ENCODE data around the gene MAGI2. TPM values are rescaled to one million over a fixed set of nuclear protein-coding genes. Genes with fewer than 3 reads are reported as not detected.

The MAGI2 gene
- total RNA-seq, 1 experiment from 2014 or later = 14.3 TPM

GRCh38 chr7:79489371-79489770, 35.9 kb upstream of the MAGI2 start:
- Histone ChIP-seq H4K20me1 (ENCODE audit: control insufficient read depth, insufficient read depth, insufficient read length) (no peaks in the 10 kb centered on the region), H3K4me2 (ENCODE audit: insufficient read depth, insufficient read length, low read length) (no peak overlapping the region), H3K23ac (ENCODE audit: insufficient read length, low read depth, low read length) (no peak overlapping the region), H2AK5ac (ENCODE audit: insufficient read length, low read length) (no peak overlapping the region), H3K18ac (ENCODE audit: insufficient read length, low read depth, low read length) (no peak overlapping the region), H2AFZ (ENCODE audit: low read length) (no peak overlapping the region), H2BK120ac (ENCODE audit: low read depth, low read length, poor library complexity, severe bottlenecking) (no peak overlapping the region), H2BK20ac (ENCODE audit: low read depth, low read length, poor library complexity, severe bottlenecking) (no peak overlapping the region), H3T11ph (ENCODE audit: low read length) (no peak overlapping the region), H3K4me1 (ENCODE audit: insufficient read depth, low read length) (no peaks in the 10 kb centered on the region), H3K14ac (ENCODE audit: insufficient read depth, low read length) (no peak overlapping the region), H3K23me2 (ENCODE audit: insufficient read length, low read depth, low read length, poor library complexity, severe bottlenecking) (no peaks in the 10 kb centered on the region), H3K79me1 (ENCODE audit: insufficient read depth, low read depth, low read length, poor library complexity, severe bottlenecking) (no peaks in the 10 kb centered on the region), H2BK15ac (ENCODE audit: low read depth, low read length) (no peak overlapping the region), H2BK5ac (ENCODE audit: insufficient read length, low read length) (no peak overlapping the region), H3K4ac (ENCODE audit: low read depth, low read length) (no peak overlapping the region), H3K79me2 (ENCODE audit: insufficient read depth, low read length) (no peaks in the 10 kb centered on the region), H3K27me3 (ENCODE audit: insufficient read depth, low read length) (no peaks in the 10 kb centered on the region), H3K9ac (ENCODE audit: extremely low read depth, insufficient read length, low read length) (no peak overlapping the region), H3K56ac (ENCODE audit: insufficient read length, low read depth, low read length) (no peak overlapping the region), H4K91ac (ENCODE audit: insufficient read length, low read depth, low read length) (no peak overlapping the region), H4K8ac (replicated peaks; ENCODE audit: insufficient read length, low read depth, low read length) (no peak overlapping the region), H3K9me3 (ENCODE audit: control insufficient read depth, low read depth, low read length) (no peaks in the 10 kb centered on the region), H3K27ac (ENCODE audit: insufficient read length, low read depth, low read length) (no peak overlapping the region), H4K5ac (ENCODE audit: insufficient read length, low read depth, low read length) (no peak overlapping the region), H2BK12ac (ENCODE audit: insufficient read length, low read depth, low read length) (no peak overlapping the region)
- no peaks in the 10 kb centered on the region for H3K9me3 Mint-ChIP-seq
- TF ChIP-seq CTCF (conservative IDR thresholded peaks at IDR 0.05) = no peak
- peaks cover 3% of the 10 kb centered on the region for H3K27me3 Mint-ChIP-seq (ENCODE audit: low read depth)
- no peaks in the 10 kb centered on the region for H3K4me1 Mint-ChIP-seq
- no peaks in the 10 kb centered on the region for H3K36me3 Mint-ChIP-seq (ENCODE audit: insufficient read depth in 1 of 3, low read depth in 3 of 3)
- H3K27ac Mint-ChIP-seq = no peak overlapping the region
- no peak overlapping the region for H3K4me3 Mint-ChIP-seq
- DNase-seq = no peak
